KMS-11 (cell line): ENCODE measurements around the gene FSHR.

ENCODE experiments used
- H2AFZ ChIP-seq: fragments of 200-600 bp; sonication (generic); 2 replicates; pipeline ENCODE4 v1.6.1; 2016; ENCODE audit warnings: antibody characterized with exemption, mixed run types, low read depth
- H3K27ac ChIP-seq: fragments of 200-600 bp; sonication (generic); 2 replicates; pipeline ENCODE4 v1.6.1; 2016; ENCODE audit warnings: mild to moderate bottlenecking, mixed run types
- H3K27me3 ChIP-seq: fragments of 200-600 bp; sonication (generic); 2 replicates; pipeline ENCODE4 v1.6.1; 2017; ENCODE audit warnings: mild to moderate bottlenecking, low read depth, mixed run types, moderate library complexity; ENCODE audit not compliant: insufficient read depth
- H3K36me3 ChIP-seq: fragments of 200-600 bp; sonication (generic); 2 replicates; pipeline ENCODE4 v1.6.1; 2017; ENCODE audit warnings: mild to moderate bottlenecking, mixed run types; ENCODE audit not compliant: insufficient read depth
- H3K4me1 ChIP-seq: fragments of 200-600 bp; sonication (generic); 2 replicates; pipeline ENCODE4 v1.6.1; 2016; ENCODE audit warnings: mild to moderate bottlenecking, low read depth, mixed run types; ENCODE audit not compliant: poor library complexity, severe bottlenecking
- H3K4me2 ChIP-seq: fragments of 200-600 bp; sonication (generic); 2 replicates; pipeline ENCODE4 v1.7.0; 2016; ENCODE audit warnings: mild to moderate bottlenecking, mixed run types
- H3K4me3 ChIP-seq: fragments of 200-600 bp; sonication (generic); IDR thresholded peaks from 2 replicates; pipeline ENCODE4 v1.6.1; 2017; ENCODE audit warnings: low read depth, low read length, mixed read lengths; ENCODE audit not compliant: insufficient read depth
- H3K79me2 ChIP-seq: fragments of 200-600 bp; sonication (generic); 2 replicates; pipeline ENCODE4 v1.6.1; 2016; ENCODE audit warnings: low read depth, mixed run types; ENCODE audit not compliant: insufficient read depth
- H3K9ac ChIP-seq: fragments of 200-600 bp; sonication (generic); 2 replicates; pipeline ENCODE4 v1.6.1; 2016; ENCODE audit warnings: mild to moderate bottlenecking, mixed run types
- H4K20me1 ChIP-seq: fragments of 200-600 bp; sonication (generic); 2 replicates; pipeline ENCODE4 v1.6.1; 2016; ENCODE audit warnings: mild to moderate bottlenecking, mixed run types; ENCODE audit not compliant: insufficient read depth
- CTCF ChIP-seq: fragments of 200-600 bp; sonication (generic); conservative IDR thresholded peaks from 2 replicates; pipeline ENCODE4 v1.6.1; 2017; ENCODE audit warnings: low read depth, mild to moderate bottlenecking, antibody characterized with exemption, low read length, moderate library complexity, mixed read lengths

The FSHR gene

GRCh38 chr2:49175831-49176230, 21.5 kb upstream of the FSHR start:
- no peaks in the 10 kb centered on the region for H3K4me1 ChIP-seq
- H2AFZ ChIP-seq, result no peak overlapping the region
- no peaks in the 10 kb centered on the region for H4K20me1 ChIP-seq
- no peaks in the 10 kb centered on the region for H3K36me3 ChIP-seq
- no peak overlapping the region for H3K27ac ChIP-seq
- H3K79me2 ChIP-seq, result no peaks in the 10 kb centered on the region
- no peak overlapping the region for H3K9ac ChIP-seq
- H3K4me2 ChIP-seq, result no peak overlapping the region
- H3K4me3 ChIP-seq, result no peak overlapping the region
- no peaks in the 10 kb centered on the region for H3K27me3 ChIP-seq
- no peak for TF ChIP-seq CTCF

- Histone ChIP-seq H3K27me3 (no peaks in the 10 kb centered on the region), H2AFZ (no peak overlapping the region), H4K20me1 (no peaks in the 10 kb centered on the region), H3K4me3 (no peak overlapping the region), H3K36me3 (no peaks in the 10 kb centered on the region), H3K9ac (no peak overlapping the region), H3K27ac (no peak overlapping the region), H3K79me2 (no peaks in the 10 kb centered on the region), H3K4me2 (no peak overlapping the region), H3K4me1 (no peaks in the 10 kb centered on the region)
- no peak for TF ChIP-seq CTCF
These were observed 20.4 kb upstream of the FSHR start for GRCh38 chr2:49174750-49175149.

- H3K79me2 ChIP-seq, result no peaks in the 10 kb centered on the region
- H3K4me1 ChIP-seq, result no peaks in the 10 kb centered on the region
- no peaks in the 10 kb centered on the region for H3K27me3 ChIP-seq
- no peak overlapping the region for H2AFZ ChIP-seq
- no peak for TF ChIP-seq CTCF
- no peak overlapping the region for H3K4me3 ChIP-seq
- H3K4me2 ChIP-seq, result no peak overlapping the region
- H3K36me3 ChIP-seq, result no peaks in the 10 kb centered on the region
- H4K20me1 ChIP-seq, result no peaks in the 10 kb centered on the region
- no peak overlapping the region for H3K9ac ChIP-seq
- no peak overlapping the region for H3K27ac ChIP-seq
These were observed 12.8 kb upstream of the FSHR start for GRCh38 chr2:49167131-49167530.

GRCh38 chr2:49165662-49166061, 11.3 kb upstream of the FSHR start:
- no peaks in the 10 kb centered on the region for H3K4me1 ChIP-seq
- no peak overlapping the region for H3K4me3 ChIP-seq
- TF ChIP-seq CTCF, result no peak

GRCh38 chr2:49164729-49165128, 10.4 kb upstream of the FSHR start:
- no peaks in the 10 kb centered on the region for H3K36me3 ChIP-seq
- H3K79me2 ChIP-seq, result no peaks in the 10 kb centered on the region
- no peak for TF ChIP-seq CTCF
- H3K9ac ChIP-seq, result no peak overlapping the region
- H3K4me3 ChIP-seq, result no peak overlapping the region
- no peaks in the 10 kb centered on the region for H3K27me3 ChIP-seq
- no peaks in the 10 kb centered on the region for H4K20me1 ChIP-seq
- no peak overlapping the region for H3K4me2 ChIP-seq
- H3K27ac ChIP-seq, result no peak overlapping the region
- H2AFZ ChIP-seq, result no peak overlapping the region
- H3K4me1 ChIP-seq, result no peaks in the 10 kb centered on the region

More at GRCh38 chr2:49165662-49166061, 11.3 kb upstream of the FSHR start:
- Histone ChIP-seq H4K20me1 (no peaks in the 10 kb centered on the region), H3K79me2 (no peaks in the 10 kb centered on the region), H3K4me2 (no peak overlapping the region), H3K27ac (no peak overlapping the region), H3K9ac (no peak overlapping the region), H2AFZ (no peak overlapping the region), H3K27me3 (no peaks in the 10 kb centered on the region), H3K36me3 (no peaks in the 10 kb centered on the region)
